ENCODE measurements around the gene MGAT4C. TPM values are rescaled to one million over a fixed set of nuclear protein-coding genes. Genes with fewer than 3 reads are reported as not detected.
A peak's percentile ranks its signal among the peaks of the same experiment; 100 is the strongest.

The MGAT4C gene
- total RNA-seq, 2 donors from 2014 or later: 0.11 to 1.8 TPM

DNA sequence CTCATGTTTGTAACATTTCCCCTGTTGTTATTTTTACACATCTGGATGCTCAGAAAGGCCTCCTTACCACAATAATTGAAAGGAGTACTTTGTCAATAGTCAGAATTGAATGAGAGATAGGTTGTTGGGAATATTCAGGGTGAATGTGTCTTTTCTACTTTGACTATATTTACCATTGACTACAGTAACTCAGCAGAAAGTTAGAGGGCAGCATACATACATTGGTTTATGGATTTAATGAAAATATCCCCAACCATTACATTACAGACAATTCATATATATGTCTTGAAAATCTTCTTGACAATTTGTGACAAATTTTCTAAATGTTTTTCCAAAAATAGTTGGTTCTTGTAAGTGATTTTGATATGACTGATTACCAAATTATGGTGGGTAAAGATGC, 284.4 kb downstream of the MGAT4C start:
- Histone ChIP-seq H3K36me3 (ENCODE audit: control insufficient read depth, insufficient read depth, low read length) (no peaks in the 10 kb centered on the region), H3K4me3 (ENCODE audit: low read length) (no peak overlapping the region), H3K27me3 (ENCODE audit: control insufficient read depth, insufficient read depth, low read length, poor library complexity, severe bottlenecking) (no peaks in the 10 kb centered on the region), H3K27ac (ENCODE audit: low read depth, low read length) (no peak overlapping the region), H3K9ac (ENCODE audit: extremely low read depth, low read length, poor library complexity, severe bottlenecking) (no peak overlapping the region), H3K4me1 (ENCODE audit: control insufficient read depth, insufficient read depth, low read length) (no peaks in the 10 kb centered on the region), H3K9me3 (ENCODE audit: control insufficient read depth, low read length) (no peaks in the 10 kb centered on the region)
- no peak overlapping the region for H3K4me3 Mint-ChIP-seq
- DNase-seq: no peak
- no peaks in the 10 kb centered on the region for H3K36me3 Mint-ChIP-seq (ENCODE audit: low read depth)
- TF ChIP-seq, protein P1, sequence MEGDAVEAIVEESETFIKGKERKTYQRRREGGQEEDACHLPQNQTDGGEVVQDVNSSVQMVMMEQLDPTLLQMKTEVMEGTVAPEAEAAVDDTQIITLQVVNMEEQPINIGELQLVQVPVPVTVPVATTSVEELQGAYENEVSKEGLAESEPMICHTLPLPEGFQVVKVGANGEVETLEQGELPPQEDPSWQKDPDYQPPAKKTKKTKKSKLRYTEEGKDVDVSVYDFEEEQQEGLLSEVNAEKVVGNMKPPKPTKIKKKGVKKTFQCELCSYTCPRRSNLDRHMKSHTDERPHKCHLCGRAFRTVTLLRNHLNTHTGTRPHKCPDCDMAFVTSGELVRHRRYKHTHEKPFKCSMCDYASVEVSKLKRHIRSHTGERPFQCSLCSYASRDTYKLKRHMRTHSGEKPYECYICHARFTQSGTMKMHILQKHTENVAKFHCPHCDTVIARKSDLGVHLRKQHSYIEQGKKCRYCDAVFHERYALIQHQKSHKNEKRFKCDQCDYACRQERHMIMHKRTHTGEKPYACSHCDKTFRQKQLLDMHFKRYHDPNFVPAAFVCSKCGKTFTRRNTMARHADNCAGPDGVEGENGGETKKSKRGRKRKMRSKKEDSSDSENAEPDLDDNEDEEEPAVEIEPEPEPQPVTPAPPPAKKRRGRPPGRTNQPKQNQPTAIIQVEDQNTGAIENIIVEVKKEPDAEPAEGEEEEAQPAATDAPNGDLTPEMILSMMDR (conservative IDR thresholded peaks at IDR 0.05): peak; percentile 20
- H3K27me3 Mint-ChIP-seq (ENCODE audit: insufficient read depth): no peaks in the 10 kb centered on the region
- no peak overlapping the region for H3K27ac Mint-ChIP-seq
- no peaks in the 10 kb centered on the region for H3K9me3 Mint-ChIP-seq
- H3K4me1 Mint-ChIP-seq: no peaks in the 10 kb centered on the region

DNA sequence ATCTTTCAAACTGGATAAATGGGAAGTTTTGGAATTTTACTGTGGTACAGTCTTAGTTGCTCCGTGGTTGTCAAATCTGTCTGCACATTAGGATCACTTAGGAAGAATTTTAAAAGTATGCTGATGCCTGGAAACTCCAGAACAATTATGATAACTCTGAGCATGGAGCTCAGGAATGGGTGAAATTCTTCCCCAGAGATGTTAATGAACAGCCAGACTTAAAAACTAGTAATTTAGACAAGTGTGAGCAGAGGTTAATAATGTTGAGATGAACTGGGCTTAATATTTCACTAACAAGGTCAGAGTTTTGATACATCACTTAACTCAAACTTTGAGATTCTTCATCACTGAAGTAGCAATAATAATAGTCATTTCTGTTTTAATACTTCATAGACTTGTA, 287.6 kb downstream of the MGAT4C start:
- H3K27ac ChIP-seq (ENCODE audit: low read depth, low read length): no peak overlapping the region
- TF ChIP-seq, protein P1 (conservative IDR thresholded peaks at IDR 0.05): no peak
- no peaks in the 10 kb centered on the region for H3K4me1 Mint-ChIP-seq
- no peaks in the 10 kb centered on the region for H3K9me3 Mint-ChIP-seq
- DNase-seq: no peak
- no peak overlapping the region for H3K4me3 ChIP-seq (ENCODE audit: low read length)
- H3K27me3 Mint-ChIP-seq (ENCODE audit: insufficient read depth): no peaks in the 10 kb centered on the region
- H3K36me3 Mint-ChIP-seq (ENCODE audit: low read depth): no peaks in the 10 kb centered on the region
- H3K36me3 ChIP-seq (ENCODE audit: control insufficient read depth, insufficient read depth, low read length): no peaks in the 10 kb centered on the region
- no peak overlapping the region for H3K4me3 Mint-ChIP-seq
- H3K9ac ChIP-seq (ENCODE audit: extremely low read depth, low read length, poor library complexity, severe bottlenecking): no peak overlapping the region
- H3K27me3 ChIP-seq (ENCODE audit: control insufficient read depth, insufficient read depth, low read length, poor library complexity, severe bottlenecking): no peaks in the 10 kb centered on the region
- no peaks in the 10 kb centered on the region for H3K9me3 ChIP-seq (ENCODE audit: control insufficient read depth, low read length)
- no peak overlapping the region for H3K27ac Mint-ChIP-seq
- WGBS, 2 experiments (ENCODE audit: insufficient coverage in 1 of 2, insufficient read length in 1 of 2): 88 to 100% methylated on average over 1 of the region's 1 CpG
- H3K4me1 ChIP-seq (ENCODE audit: control insufficient read depth, insufficient read depth, low read length): no peaks in the 10 kb centered on the region

DNA sequence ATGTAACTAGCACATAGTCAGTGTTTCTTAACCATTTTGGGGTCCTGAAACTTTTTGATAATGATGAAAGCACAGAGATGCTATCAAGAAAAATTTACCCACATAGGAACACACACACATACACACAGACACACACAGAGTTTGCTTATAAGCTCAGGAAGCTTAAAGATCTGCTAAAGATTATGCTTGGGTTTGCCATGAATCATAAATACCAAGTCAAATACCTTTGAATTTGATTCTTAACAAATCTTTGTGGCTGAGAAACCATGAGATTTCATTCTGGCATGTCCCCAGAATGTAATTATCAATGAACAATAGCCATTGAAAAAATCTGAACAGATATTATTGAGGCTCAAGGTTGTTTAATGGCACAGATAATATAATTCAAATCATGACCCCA, 292.9 kb downstream of the MGAT4C start:
- Histone ChIP-seq H3K27ac (ENCODE audit: low read depth, low read length) (no peak overlapping the region), H3K9ac (ENCODE audit: extremely low read depth, low read length, poor library complexity, severe bottlenecking) (no peak overlapping the region), H3K4me3 (ENCODE audit: low read length) (no peak overlapping the region), H3K9me3 (ENCODE audit: control insufficient read depth, low read length) (no peaks in the 10 kb centered on the region), H3K36me3 (ENCODE audit: control insufficient read depth, insufficient read depth, low read length) (no peaks in the 10 kb centered on the region), H3K27me3 (ENCODE audit: control insufficient read depth, insufficient read depth, low read length, poor library complexity, severe bottlenecking) (no peaks in the 10 kb centered on the region), H3K4me1 (ENCODE audit: control insufficient read depth, insufficient read depth, low read length) (no peaks in the 10 kb centered on the region)
- TF ChIP-seq, protein P1 (conservative IDR thresholded peaks at IDR 0.05): no peak
- H3K4me3 Mint-ChIP-seq: no peak overlapping the region
- H3K36me3 Mint-ChIP-seq (ENCODE audit: low read depth): no peaks in the 10 kb centered on the region
- H3K9me3 Mint-ChIP-seq: no peaks in the 10 kb centered on the region
- no peak for DNase-seq
- no peaks in the 10 kb centered on the region for H3K4me1 Mint-ChIP-seq
- no peak overlapping the region for H3K27ac Mint-ChIP-seq
- no peaks in the 10 kb centered on the region for H3K27me3 Mint-ChIP-seq (ENCODE audit: insufficient read depth)
